Endothelial cell of umbilical vein (primary cell): ENCODE measurements around the gene DTNA. TPM values are rescaled to one million over a fixed set of nuclear protein-coding genes. Genes with fewer than 3 reads are reported as not detected.

Source experiments
- BruUV-seq: library from RNA; stranded (reverse); fragments of 400-500 nt; replicated peaks from 2 replicates; lab custom pipeline; 2021; lab: Mats Ljungman, UMichigan
- CTCF ChIA-PET: fragments of 300-600, 350-600 bp; sonication (Branson Sonifier 250); formaldehyde crosslinking; loops from one replicate; lab custom pipeline; 2021; ENCODE audit warnings: antibody characterized with exemption, inconsistent platforms; lab: Charles Lee
- POLR2A ChIA-PET: fragments of 300-600, 350-600 bp; sonication (Branson Sonifier 250); formaldehyde crosslinking; loops from one replicate; lab custom pipeline; 2021; ENCODE audit warnings: antibody characterized with exemption, inconsistent platforms; lab: Charles Lee
- DNase-seq: peaks from one replicate; pipeline ENCODE4 v3.0.0-alpha.2; 2011; ENCODE audit warnings: low read depth, low spot score
- FAIRE-seq: peaks from 2 replicates; lab custom pipeline; 2011; peaks lifted over from hg19 to GRCh38; lab: Jason Lieb, UNC
- H2AFZ ChIP-seq: 2 replicates; pipeline ENCODE4 v1.6.0; 2012; ENCODE audit warnings: low read depth, low read length, control low read depth, inconsistent platforms
- H3K27ac ChIP-seq: 2 replicates; pipeline ENCODE4 v1.5.1; 2011; ENCODE audit warnings: low read depth, mild to moderate bottlenecking, control low read depth, low read length, moderate library complexity; ENCODE audit not compliant: insufficient read depth
- H3K27me3 ChIP-seq, 2 experiments: 2 replicates each; pipeline versions ENCODE4 v1.6.0 to v1.6.1; 2011; ENCODE audit warnings: low read length in 2 of 2, mixed read lengths in 1 of 2; ENCODE audit not compliant: control insufficient read depth in 2 of 2, insufficient read depth in 2 of 2
- H3K36me3 ChIP-seq, 2 experiments: 2 replicates in 1 of 2; 3 replicates in 1 of 2; pipeline ENCODE4 v1.5.1; 2011; ENCODE audit warnings: low read length in 2 of 2, mild to moderate bottlenecking in 1 of 2, moderate library complexity in 1 of 2; ENCODE audit not compliant: control insufficient read depth in 2 of 2, insufficient read depth in 2 of 2; ENCODE audit errors: extremely low read depth in 1 of 2
- H3K4me1 ChIP-seq: 3 replicates; pipeline ENCODE4 v1.5.1; 2011; ENCODE audit warnings: mild to moderate bottlenecking, low read length; ENCODE audit not compliant: control insufficient read depth, insufficient read depth; ENCODE audit errors: extremely low read depth
- H3K4me2 ChIP-seq: 2 replicates; pipeline ENCODE4 v1.6.1; 2011; ENCODE audit warnings: low read length, control low read depth, mixed read lengths; ENCODE audit not compliant: insufficient read depth
- H3K4me3 ChIP-seq, 3 experiments: fragments of 200-600 bp in 1 of 3; sonication (generic), shearing (Covaris generic) in 1 of 3; replicated peaks in 1 of 3; 2 replicates each; pipeline ENCODE4 v1.5.1; 2011 to 2016; ENCODE audit warnings: control low read depth in 3 of 3, low read length in 3 of 3, mild to moderate bottlenecking in 2 of 3, inconsistent platforms in 1 of 3, low read depth in 1 of 3, moderate library complexity in 1 of 3; ENCODE audit not compliant: insufficient read depth in 1 of 3
- H3K79me2 ChIP-seq: 2 replicates; pipeline ENCODE4 v1.6.0; 2012; ENCODE audit warnings: low read length, inconsistent platforms; ENCODE audit not compliant: control insufficient read depth, insufficient read depth
- H3K9ac ChIP-seq: replicated peaks from 2 replicates; pipeline ENCODE3; 2011; ENCODE audit warnings: low read length, control low read depth; ENCODE audit not compliant: insufficient read depth; ENCODE audit errors: extremely low read depth
- H3K9me1 ChIP-seq: replicated peaks from 3 replicates; pipeline ENCODE4 v1.6.0; 2011; ENCODE audit warnings: mild to moderate bottlenecking, low read length; ENCODE audit not compliant: control insufficient read depth, insufficient read depth; ENCODE audit errors: extremely low read depth
- H3K9me3 ChIP-seq: replicated peaks from 2 replicates; pipeline ENCODE4 v1.5.1; 2012; ENCODE audit warnings: low read length, inconsistent platforms; ENCODE audit not compliant: control insufficient read depth, insufficient read depth
- H4K20me1 ChIP-seq: replicated peaks from 2 replicates; pipeline ENCODE3; 2011; ENCODE audit warnings: mild to moderate bottlenecking, low read length; ENCODE audit not compliant: control insufficient read depth, insufficient read depth; ENCODE audit errors: extremely low read depth
- EZH2 ChIP-seq: IDR thresholded peaks from 2 replicates; pipeline ENCODE4 v1.6.1; 2012; ENCODE audit warnings: borderline replicate concordance, low read depth, mild to moderate bottlenecking, moderate library complexity, low read length, inconsistent platforms; ENCODE audit not compliant: severe bottlenecking
- FOS ChIP-seq: IDR thresholded peaks from 2 replicates; pipeline ENCODE4 v1.6.1; 2011; ENCODE audit warnings: mild to moderate bottlenecking, low read length, moderate library complexity, borderline replicate concordance; ENCODE audit not compliant: insufficient read depth
- GATA2 ChIP-seq: IDR thresholded peaks from 2 replicates; pipeline ENCODE4 v1.7.0; 2011; ENCODE audit warnings: low read depth, mild to moderate bottlenecking, moderate library complexity, mixed read lengths, low read length; ENCODE audit not compliant: insufficient read length, insufficient read depth
- JUN ChIP-seq: IDR thresholded peaks from 2 replicates; pipeline ENCODE4 v1.6.1; 2011; ENCODE audit warnings: borderline replicate concordance, low read depth; ENCODE audit not compliant: insufficient read length, insufficient read depth
- MYC ChIP-seq: IDR thresholded peaks from one replicate; pipeline ENCODE4 v1.6.1; 2011; ENCODE audit warnings: mild to moderate bottlenecking, low read depth, low read length
- POLR2A ChIP-seq: IDR thresholded peaks from 2 replicates; pipeline ENCODE4 v1.6.1; 2012; ENCODE audit warnings: low read depth, mild to moderate bottlenecking, control low read depth, low read length
- POLR2AphosphoS5 ChIP-seq: IDR thresholded peaks from 2 replicates; pipeline ENCODE4 v1.6.1; 2012; ENCODE audit warnings: low read depth, mild to moderate bottlenecking, control low read depth, low read length, moderate library complexity; ENCODE audit not compliant: insufficient read depth
- dilution Hi-C: fragments of 300-500 bp; cut with MboI; formaldehyde crosslinking; loops from one replicate; pipeline ENCODE4 v1.15.0; 2019; ENCODE audit warnings: low sequenced_read_pairs; ENCODE audit not compliant: extremely low pct_ligation_motif_present
- intact Hi-C: fragments of 100-400 bp; cut with micrococcal nuclease; formaldehyde crosslinking; loops from one replicate; pipeline ENCODE4 v1.10.0; 2022
- polyA plus RNA-seq, 4 experiments: library from polyadenylated mRNA; depleted of rRNA in 3 of 4; stranded (reverse) in 3 of 4; unstranded in 1 of 4; fragments of >200 nt; gene quantifications; 2 replicates each; pipeline versions ENCODE4 v1.2.1 to v1.2.3, GENCODE V29; 2011 to 2012; ENCODE audit warnings: missing spikeins in 1 of 4
- total RNA-seq: library from RNA; stranded (reverse); gene quantifications from 2 replicates; pipeline ENCODE4 v1.2.3, GENCODE V29; 2021
- TF ChIP-seq, protein P1 (sequence below): IDR thresholded peaks from 2 replicates; pipeline ENCODE4 v1.6.1; 2011; ENCODE audit not compliant: insufficient read depth, insufficient read length
- TF ChIP-seq, protein P2 (sequence below), 2 donors: IDR thresholded peaks; 1 replicate in 1 of 2; 2 replicates in 1 of 2; pipeline ENCODE4 v1.5.1; 2011; ENCODE audit warnings: low read length in 2 of 2, mild to moderate bottlenecking in 2 of 2, moderate library complexity in 2 of 2, control low read depth in 1 of 2, inconsistent platforms in 1 of 2, low read depth in 1 of 2; ENCODE audit not compliant: insufficient read depth in 1 of 2; ENCODE audit errors: extremely low read depth in 1 of 2

Gene DTNA
- total and polyA plus RNA-seq, 2 donors (not counting 3 experiments of a cell fraction or from before 2014, with no cell fraction given) = 6.6 to 15.3 TPM

DNA sequence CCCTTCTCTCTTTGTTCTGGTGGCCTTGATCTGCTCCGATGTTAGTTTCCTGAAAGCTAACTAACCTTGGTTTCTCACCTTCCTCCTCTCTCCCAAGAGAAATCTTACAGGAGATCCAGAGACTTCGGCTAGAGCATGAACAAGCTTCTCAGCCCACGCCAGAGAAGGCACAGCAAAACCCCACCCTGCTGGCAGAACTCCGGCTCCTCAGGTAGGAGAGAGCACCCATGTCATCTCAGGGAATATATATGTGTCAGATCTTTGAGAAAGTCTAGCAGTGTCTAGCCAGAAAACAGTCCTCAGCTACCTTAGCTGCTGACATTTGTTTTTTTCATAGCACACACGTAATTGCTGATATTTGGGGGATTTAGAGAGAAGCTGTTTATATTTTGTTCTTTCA, 148.1 kb downstream of the DTNA start:
- Histone ChIP-seq H3K4me3 (no peak overlapping the region), H3K4me1 (no peaks in the 10 kb centered on the region), H3K79me2 (no peaks in the 10 kb centered on the region), H3K9me3 (no peaks in the 10 kb centered on the region), H3K27ac (no peak overlapping the region), H3K27me3 (no peaks in the 10 kb centered on the region), H4K20me1 (no peaks in the 10 kb centered on the region), H3K4me2 (no peak overlapping the region), H3K9ac (no peak overlapping the region), H2AFZ (no peak overlapping the region), H3K36me3 (no peaks in the 10 kb centered on the region), H3K9me1 (no peaks in the 10 kb centered on the region)
- dilution Hi-C loops (no loop called here), intact Hi-C loops (no loop called here)
- TF ChIP-seq, protein P1, sequence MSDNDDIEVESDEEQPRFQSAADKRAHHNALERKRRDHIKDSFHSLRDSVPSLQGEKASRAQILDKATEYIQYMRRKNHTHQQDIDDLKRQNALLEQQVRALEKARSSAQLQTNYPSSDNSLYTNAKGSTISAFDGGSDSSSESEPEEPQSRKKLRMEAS = no peak
- TF ChIP-seq JUN (no peak), GATA2 (no peak), MYC (no peak), POLR2AphosphoS5 (no peak), FOS (no peak), POLR2A (no peak), EZH2 (no peak)
- TF ChIP-seq, protein P2, sequence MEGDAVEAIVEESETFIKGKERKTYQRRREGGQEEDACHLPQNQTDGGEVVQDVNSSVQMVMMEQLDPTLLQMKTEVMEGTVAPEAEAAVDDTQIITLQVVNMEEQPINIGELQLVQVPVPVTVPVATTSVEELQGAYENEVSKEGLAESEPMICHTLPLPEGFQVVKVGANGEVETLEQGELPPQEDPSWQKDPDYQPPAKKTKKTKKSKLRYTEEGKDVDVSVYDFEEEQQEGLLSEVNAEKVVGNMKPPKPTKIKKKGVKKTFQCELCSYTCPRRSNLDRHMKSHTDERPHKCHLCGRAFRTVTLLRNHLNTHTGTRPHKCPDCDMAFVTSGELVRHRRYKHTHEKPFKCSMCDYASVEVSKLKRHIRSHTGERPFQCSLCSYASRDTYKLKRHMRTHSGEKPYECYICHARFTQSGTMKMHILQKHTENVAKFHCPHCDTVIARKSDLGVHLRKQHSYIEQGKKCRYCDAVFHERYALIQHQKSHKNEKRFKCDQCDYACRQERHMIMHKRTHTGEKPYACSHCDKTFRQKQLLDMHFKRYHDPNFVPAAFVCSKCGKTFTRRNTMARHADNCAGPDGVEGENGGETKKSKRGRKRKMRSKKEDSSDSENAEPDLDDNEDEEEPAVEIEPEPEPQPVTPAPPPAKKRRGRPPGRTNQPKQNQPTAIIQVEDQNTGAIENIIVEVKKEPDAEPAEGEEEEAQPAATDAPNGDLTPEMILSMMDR (IDR thresholded peaks at IDR 0.05; ENCODE audit: extremely low read depth in 1 of 2, insufficient read depth in 1 of 2, low read depth in 1 of 2, low read length in 2 of 2) = no peak
- no peak for DNase-seq
- ChIA-PET CTCF (interaction anchor here (1.5 to 1.9 kb wide), 2 partner anchors 9 to 10 kb away, joined by 3 to 9 read pairs; no protein-coding TSS in a partner anchor), POLR2A (no interaction called here)
- BruUV-seq = no TSS peak
- no peak for FAIRE-seq
